ENCODE measurements around the gene ARMC9.

The ARMC9 gene

GRCh38 chr2:231391981-231392380 is 193.6 kb downstream of the ARMC9 start:
- DNase-seq (ENCODE audit: low read depth) = no peak
- no peak overlapping the region for H3K4me3 ChIP-seq (ENCODE audit: control insufficient read depth, low read depth, low read length)
- TF ChIP-seq, protein P1, sequence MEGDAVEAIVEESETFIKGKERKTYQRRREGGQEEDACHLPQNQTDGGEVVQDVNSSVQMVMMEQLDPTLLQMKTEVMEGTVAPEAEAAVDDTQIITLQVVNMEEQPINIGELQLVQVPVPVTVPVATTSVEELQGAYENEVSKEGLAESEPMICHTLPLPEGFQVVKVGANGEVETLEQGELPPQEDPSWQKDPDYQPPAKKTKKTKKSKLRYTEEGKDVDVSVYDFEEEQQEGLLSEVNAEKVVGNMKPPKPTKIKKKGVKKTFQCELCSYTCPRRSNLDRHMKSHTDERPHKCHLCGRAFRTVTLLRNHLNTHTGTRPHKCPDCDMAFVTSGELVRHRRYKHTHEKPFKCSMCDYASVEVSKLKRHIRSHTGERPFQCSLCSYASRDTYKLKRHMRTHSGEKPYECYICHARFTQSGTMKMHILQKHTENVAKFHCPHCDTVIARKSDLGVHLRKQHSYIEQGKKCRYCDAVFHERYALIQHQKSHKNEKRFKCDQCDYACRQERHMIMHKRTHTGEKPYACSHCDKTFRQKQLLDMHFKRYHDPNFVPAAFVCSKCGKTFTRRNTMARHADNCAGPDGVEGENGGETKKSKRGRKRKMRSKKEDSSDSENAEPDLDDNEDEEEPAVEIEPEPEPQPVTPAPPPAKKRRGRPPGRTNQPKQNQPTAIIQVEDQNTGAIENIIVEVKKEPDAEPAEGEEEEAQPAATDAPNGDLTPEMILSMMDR (conservative IDR thresholded peaks at IDR 0.05; ENCODE audit: control insufficient read depth, insufficient read depth, low read depth, low read length) = no peak

GRCh38 chr2:231392431-231393148 is 194.2 kb downstream of the ARMC9 start:
- no peak overlapping the region for H3K4me3 ChIP-seq (ENCODE audit: control insufficient read depth, low read depth, low read length)
- TF ChIP-seq, protein P1 (conservative IDR thresholded peaks at IDR 0.05; ENCODE audit: control insufficient read depth, insufficient read depth, low read depth, low read length) = no peak
- DNase-seq (ENCODE audit: low read depth) = no peak

DNA sequence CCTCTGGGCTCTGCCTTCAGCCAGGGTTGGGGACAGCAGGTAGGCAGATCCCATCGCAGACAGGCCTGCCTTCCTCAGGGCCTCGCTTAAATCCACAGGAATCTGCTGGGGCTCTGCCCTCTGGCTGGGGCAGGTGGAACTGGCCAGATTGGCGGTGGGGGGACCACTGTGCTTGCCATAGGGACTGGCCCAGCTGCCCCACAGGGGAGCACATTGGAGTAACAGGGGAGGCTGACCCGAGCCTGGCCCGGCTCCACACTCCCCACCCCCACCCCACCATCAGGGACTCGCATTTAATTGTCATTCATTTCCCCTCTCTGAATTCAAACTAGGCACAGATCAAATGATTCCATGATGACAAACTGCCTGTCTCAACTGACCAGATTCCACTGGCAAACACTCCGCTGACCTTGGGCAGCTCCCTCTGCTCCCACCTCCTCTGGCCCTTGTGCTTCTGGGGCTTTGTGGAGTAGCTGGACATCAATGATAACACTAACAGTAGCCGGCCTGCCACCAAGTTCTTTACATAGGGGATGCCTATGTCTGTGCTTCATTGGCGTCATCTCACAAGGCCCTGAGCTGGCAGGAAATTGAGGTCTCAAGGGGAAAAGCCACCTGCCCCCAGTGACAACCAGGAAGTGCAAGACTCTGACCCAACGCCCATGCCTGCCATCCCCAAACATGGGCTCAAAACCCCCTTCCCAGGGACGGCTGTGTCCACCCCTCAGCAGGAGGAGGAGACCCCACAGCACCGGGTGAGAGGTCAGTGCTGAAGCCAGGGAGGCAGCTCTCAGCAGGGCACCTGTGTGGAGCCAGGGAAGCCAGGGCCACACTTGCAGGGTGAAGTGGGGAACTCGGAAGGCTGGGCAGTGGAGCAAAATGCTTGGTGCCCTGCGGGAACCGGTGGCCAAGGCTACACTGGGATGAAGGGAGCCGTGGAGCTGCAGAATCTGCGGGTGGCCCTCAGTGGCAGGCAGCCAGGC is 195.0 kb downstream of the ARMC9 start:
- no peak overlapping the region for H3K4me3 ChIP-seq (ENCODE audit: control insufficient read depth, low read depth, low read length)
- DNase-seq (ENCODE audit: low read depth) = no peak
- TF ChIP-seq, protein P1 (conservative IDR thresholded peaks at IDR 0.05; ENCODE audit: control insufficient read depth, insufficient read depth, low read depth, low read length) = peak; percentile 10

- no peak overlapping the region for H3K4me3 ChIP-seq (ENCODE audit: control insufficient read depth, low read depth, low read length)
- no peak for DNase-seq (ENCODE audit: low read depth)
- TF ChIP-seq, protein P1 (conservative IDR thresholded peaks at IDR 0.05; ENCODE audit: control insufficient read depth, insufficient read depth, low read depth, low read length) = no peak
Measured at GRCh38 chr2:231394211-231395141, 196.0 kb downstream of the ARMC9 start.

- DNase-seq (ENCODE audit: low read depth) = no peak
- no peak within 1 kb of the TSS for H3K4me3 ChIP-seq (ENCODE audit: control insufficient read depth, low read depth, low read length)
- TF ChIP-seq, protein P1 (conservative IDR thresholded peaks at IDR 0.05; ENCODE audit: control insufficient read depth, insufficient read depth, low read depth, low read length) = no peak
Measured at GRCh38 chr2:231395188-231396057, 197.0 kb downstream of the ARMC9 start, which contains the start of gene B3GNT7. Gene B3GNT7 (plus strand): TSS chr2:231395710. CDS start chr2:231395804, 94 bp downstream.
